HG03064 (cell line): ENCODE results near the gene C2CD3.
"Not testable (repeated sequence)": the region's sequence is repeated elsewhere in the genome, so short reads cannot be mapped to it uniquely, and the experiment has no call there.

ENCODE experiments used
- ATAC-seq: cut with Tn5 transposase; IDR thresholded peaks from one replicate; pipeline ENCODE4 v1.9.1; 2021; ENCODE audit warnings: low read depth; ENCODE audit not compliant: unreplicated experiment

The C2CD3 gene

DNA sequence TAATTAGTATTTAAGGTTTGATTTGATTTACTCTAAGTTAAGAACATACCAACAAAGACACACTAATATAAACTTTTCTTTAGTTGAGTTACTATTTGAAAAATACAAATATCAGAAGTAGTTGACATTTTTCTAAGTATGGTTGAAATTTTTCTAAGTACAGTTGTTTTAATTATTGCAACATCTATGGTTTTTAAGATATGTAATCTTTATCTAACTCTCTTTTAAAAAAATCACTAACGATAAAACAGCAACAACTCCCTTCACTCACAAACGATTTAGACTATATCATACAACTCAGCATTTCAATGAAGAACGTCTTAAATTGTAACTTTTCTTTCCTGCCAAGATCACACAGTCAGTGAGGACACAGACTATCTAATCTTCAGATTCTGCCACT lies 2.0 kb downstream of the C2CD3 start:
- no peak for ATAC-seq

DNA sequence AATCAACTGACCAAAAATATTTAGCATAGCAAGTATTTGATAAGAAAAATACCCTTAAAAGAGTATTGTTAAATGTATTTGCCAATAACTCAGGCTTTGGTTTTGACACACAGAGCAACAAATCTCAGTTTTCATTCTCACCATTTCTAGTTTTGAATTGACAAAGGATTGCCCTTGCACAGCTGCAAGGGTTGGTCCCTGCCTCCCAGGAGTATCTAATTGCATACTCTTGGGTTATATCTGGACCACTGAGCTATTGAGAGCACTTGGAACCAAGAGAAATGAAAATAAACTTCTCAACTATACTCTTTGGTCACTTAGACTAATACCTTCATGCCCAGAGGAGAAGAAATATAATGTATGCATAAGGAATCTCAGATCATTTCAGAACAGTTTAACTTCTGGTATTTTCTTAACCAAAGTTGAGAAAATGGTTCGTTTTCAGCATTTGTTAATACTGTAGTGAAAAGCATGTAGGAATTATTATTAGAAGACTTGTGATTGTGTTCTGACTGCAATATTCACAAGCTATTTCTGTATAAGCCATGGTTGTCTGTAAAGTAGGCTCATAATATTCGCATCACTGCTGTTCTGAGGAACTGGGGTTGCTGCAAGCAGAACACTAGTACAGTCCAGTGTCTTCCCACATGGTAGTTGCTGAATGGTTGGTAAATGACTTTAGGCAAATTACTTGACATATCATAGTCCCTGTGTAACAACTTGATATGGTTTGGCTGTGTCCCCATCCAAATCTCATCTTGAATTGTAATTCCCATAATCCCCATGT lies 7.9 kb downstream of the C2CD3 start:
- no peak for ATAC-seq

DNA sequence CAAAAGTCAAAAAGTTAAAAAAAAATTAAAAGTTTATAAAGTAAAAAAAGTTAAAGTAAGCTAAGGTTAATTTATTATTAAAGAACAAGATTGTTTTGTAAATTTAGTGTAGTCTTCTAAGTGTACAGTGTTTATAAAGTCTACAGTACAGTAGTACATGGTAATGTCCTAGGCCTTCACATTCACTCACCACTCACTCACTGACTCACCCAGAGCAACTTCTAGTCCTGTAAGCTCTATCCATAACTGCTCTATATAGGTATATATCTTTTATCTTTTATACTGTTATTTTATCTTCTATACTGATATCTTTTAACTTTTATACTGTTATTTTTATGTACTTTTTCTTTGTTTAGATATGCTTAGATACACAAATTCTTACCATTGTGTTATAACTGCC lies 11.2 kb downstream of the C2CD3 start:
- no peak for ATAC-seq

DNA sequence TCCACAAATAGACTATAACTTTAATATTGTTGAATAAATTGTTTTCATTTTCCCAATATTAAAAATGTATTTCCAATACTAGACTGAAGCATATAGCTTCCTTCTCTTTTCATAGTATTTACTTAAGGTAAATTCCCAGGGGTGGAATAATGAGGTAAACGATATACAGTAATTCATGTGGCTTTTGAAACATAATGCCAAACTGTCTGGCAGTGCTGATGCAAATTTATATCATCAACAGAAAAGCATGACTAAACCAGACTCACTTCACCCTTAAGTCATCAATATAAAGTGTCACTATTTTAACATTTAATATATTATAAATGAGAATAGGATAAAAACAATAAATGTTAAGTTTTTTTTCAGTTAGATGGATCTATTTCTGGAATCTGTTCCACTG lies 13.6 kb downstream of the C2CD3 start:
- no peak for ATAC-seq

DNA sequence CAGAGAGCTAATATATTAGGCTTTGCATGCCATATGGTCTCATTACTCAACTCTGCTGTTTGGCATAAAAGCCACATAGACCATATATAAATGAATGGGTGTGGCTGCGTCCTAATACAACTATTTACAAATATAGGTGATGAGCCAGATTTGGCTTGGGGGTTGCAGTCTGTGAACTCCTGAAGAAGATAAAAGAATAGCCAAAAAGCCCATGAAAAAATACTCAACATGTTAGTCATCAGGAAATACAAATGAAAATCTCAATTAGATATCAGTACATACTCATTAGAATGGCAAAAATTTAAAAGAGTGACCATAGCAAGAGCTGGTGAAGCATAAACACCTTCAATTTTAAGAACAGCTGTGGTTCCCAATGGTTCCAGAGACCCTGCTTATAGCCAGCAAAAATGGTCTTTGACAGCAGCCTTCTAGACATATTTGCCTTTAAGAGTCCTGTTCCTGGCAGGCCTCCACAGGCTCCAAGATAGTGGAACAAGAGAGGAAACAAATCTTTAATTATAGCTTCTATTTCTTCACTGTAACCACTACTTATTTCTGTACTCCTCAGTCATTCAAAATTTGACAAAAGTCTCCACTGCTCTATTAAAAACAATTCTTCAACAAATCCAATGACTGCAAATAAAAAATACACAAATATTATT lies 16.1 kb downstream of the C2CD3 start:
- ATAC-seq = no peak

DNA sequence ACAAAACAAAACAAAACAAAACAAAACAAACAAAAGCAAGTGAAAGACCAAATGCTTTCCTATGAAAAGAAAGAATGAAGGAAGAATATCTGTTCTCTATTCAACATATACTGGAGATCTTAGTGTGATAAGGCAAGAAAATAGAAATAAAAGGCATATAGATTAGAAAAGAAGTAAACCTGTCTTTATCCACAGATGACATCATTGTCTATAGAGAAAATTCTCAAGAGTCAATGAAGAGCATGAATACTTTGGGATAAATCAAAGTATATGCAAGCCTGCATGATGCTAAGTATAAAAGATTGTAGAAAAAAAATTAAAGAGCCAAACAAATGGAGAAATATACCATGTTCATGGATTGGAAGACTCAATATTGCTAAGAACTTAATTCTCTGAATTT lies 17.6 kb downstream of the C2CD3 start:
- no peak for ATAC-seq

DNA sequence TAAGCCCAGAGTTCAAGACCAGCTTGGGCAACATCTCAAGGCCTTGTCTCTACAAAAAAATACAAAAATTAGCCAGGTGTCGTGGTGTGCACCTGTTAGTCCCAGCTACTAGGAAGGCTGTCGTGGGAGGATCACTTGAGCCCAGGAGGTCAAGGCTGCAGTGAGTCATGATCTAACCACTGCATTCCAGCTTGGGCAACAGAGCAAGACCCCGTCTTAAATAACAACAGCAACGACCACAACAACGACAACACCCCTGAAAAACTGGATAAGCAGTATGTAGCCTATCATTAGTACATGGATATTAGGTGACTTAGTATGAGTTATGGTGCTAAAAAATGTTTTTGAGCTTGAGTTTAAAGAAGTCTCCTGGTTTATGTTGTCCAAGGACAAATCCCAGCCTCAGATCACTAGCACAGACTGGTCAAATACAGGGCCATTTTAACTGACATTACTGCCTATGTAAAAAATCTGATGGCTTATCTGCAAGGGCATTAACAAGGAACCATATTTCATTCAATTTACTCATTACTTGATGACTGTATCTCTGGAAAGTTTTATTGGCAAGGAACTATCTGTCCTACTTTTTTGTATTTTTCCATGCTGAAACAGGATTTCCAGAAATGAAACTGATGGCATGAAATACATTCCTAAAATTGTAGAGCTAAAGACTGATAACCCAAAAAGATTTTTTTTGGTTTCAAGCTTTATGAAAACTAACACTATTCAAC lies 23.4 kb downstream of the C2CD3 start:
- ATAC-seq = no peak

DNA sequence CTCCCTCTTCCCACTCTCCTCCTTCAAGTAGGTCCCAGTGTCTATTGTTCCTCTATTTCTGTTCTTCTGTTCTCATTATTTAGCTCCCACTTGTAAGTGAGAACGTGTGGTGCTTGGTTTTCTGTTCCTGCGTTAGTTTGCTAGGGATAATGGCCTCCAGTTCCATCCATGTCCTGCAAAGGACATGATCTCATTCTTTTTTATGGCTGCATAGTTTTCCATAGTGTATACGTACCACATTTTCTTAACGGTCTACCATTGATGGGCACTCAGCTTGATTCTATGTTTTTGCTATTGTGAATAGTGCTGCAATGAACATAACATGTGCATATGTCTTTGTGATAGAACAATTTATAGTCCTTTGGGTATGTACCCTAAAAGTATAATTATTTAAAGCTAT lies 26.2 kb downstream of the C2CD3 start:
- no peak for ATAC-seq

DNA sequence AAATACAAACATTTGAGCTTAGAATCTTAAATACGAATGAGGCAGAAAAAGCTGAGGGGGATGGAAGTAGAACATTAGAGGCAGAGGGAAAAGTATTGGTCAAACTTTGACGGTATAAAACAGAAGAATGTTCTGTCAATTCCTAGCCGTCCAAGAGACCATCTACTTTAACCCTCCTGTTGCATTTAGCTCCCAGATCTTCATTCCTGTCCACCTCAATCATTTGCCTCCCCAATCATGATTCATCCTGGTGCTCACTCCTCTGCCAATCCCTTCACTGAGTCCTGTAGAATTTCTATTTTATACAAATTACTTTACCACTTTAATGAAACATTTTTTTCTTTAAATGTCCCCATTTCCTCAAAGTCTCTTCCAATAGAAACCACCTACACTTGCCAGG lies 28.2 kb downstream of the C2CD3 start:
- no peak for ATAC-seq

DNA sequence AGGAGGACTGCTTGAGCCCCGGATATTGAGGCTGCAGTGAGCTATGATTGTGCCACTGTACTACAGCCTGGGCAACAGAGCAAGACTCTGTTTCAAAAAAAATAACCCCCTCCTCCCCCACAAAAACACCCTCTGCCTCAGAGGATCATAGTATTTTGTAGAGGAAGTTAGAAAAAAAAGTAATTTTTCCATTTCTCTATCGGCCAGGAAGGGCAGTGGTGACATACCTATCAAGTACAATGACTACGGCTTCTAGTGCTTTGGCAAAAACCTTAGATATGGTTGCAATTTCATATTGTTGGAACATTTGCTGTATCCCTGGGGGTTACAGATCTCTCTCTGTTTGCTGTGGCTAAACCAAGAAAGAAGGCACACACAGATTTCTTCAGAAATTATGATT lies 28.9 kb downstream of the C2CD3 start:
- ATAC-seq = no peak

DNA sequence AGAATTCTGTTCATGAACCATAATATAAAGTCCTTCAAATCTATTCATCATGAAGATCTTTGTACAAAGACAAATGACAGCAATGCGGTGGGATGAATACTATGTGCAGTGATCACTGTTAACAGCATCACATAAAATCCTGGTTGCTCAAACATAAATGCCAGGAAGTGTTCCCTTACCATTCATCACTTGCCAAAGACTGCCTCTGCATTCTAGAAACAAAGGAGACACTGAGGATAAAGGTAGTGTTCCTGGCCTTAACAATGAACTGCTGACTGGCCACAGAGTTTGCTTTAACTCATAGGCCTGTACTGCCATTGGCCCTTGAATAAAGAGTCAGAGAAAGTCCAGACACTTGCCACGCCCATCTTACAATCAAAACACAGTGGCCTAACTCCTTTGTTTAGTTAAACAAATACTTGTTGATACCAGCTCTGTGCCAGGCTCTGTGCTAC lies 29.5 kb downstream of the C2CD3 start:
- no peak for ATAC-seq

DNA sequence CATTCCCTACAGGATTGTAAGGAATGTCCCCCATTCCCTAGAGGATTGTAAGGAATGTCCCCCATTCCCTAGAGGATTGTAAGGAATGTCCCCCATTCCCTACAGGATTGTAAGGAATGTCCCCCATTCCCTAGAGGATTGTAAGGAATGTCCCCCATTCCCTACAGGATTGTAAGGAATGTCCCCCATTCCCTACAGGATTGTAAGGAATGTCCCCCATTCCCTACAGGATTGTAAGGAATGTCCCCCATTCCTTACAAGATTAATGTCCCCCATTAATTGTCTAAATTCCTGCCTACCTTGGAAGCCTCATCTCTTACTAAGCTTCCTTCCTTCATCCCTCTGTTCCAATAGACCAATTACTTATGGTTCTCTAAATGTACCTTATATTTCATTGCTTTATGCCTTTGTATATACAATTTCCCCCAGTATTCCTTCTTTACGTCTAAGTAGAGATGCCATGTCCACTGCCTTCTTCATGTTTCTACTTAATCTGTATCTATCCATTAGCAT lies 30.8 kb downstream of the C2CD3 start:
- ATAC-seq = not testable (repeated sequence)

DNA sequence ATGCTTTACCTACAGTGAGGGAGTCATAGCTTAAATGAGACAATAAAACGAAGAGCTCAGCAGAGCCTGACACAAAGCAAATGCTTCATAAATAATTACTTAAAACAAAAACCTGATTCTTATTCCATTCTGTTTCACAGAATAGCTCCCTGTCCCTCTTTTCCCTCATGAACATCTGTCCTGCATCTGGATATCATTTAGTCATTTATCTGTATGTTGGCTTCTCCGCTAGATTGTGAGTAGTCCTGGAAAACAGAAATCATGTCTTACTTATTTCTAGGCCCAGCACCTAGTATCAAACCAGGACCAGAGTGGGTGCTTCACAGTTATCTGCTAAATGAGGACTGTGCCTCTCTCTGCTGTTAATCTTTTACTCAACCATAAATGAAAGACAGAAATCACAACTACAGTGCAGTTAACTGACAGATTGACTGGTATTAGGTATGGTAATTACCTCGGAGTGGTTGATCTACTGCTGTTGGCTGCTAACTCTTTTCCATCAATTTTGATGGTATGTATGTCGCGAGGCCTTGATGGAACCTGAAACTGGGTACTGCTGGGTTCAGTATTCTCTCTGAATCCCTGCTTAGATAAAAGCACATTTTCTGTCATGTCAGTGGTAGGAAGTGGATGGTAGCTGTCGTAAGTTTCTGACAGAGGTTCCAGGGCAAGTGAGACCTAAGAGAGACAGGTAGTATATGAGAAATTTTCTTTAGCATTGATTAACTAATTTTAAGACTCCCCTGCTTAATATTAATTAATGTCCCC lies 31.5 kb downstream of the C2CD3 start:
- no peak for ATAC-seq

DNA sequence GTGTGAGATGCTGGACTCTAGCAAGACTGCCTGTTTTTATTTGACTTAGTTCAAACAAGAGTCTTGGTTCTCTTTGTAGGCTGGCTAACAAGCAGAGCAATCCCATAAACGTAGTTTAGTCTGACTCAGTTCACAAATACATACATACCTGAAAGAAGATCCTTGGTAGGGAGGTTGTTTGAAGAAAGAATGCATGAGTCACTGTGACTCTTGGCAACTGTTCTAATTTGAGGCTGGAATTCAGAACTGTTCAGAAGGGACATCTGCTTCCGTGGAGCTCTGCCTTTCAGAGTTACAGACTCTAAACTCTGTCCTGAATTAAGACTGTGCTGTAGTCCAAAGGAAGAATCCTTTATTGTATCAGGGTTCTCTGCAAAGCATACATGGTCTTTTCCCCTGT lies 32.2 kb downstream of the C2CD3 start:
- no peak for ATAC-seq

DNA sequence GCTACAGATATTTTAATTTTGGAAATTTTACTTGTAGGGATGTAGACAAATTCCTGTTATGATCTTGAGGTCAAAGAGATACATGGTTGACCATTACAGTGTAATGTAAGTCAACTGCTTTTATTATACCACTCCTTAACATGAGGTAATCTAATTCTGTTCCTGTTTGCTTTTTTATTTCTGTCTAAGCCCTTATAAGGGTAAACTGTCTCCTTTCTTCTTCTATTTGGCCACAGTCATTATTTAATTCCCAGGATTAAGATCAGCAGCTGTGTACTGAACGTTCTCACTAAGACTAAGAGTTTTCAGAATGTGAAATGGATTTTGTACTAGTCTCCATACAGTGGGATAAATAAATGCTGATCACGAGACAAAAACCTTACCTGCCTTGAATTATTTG lies 32.8 kb downstream of the C2CD3 start:
- no peak for ATAC-seq

DNA sequence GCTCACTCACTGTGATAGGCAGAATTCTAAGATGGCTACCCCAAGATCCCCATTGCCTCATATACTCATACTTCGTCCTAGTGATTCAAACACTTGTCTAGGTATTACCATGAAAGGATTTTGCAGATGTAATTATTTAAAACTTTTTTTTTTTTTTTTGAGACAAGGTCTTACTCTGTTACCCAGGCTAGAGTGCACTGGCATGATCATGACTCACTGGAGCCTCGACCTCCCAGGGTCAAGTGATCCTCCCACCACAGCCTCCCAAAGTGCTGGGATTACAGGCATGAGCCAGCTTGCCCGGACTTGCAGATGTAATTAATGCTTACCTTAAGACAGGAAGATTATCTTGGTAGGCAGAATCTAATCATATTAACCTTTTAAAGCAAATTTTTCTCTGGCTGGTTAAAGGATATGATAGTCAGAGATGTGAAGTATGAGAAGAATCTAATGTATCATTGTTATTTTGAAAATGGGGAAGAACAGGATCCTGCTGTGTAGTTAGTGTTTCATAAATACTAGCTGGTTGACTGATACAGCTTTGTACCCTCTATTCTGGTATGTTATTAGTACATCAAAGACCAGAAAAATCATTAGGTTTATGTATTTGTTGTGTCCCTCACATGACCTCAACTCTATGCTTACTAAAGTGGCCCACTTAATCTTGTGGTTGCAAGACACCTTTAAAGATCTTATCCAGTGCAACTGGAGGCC lies 35.5 kb downstream of the C2CD3 start:
- ATAC-seq = no peak

DNA sequence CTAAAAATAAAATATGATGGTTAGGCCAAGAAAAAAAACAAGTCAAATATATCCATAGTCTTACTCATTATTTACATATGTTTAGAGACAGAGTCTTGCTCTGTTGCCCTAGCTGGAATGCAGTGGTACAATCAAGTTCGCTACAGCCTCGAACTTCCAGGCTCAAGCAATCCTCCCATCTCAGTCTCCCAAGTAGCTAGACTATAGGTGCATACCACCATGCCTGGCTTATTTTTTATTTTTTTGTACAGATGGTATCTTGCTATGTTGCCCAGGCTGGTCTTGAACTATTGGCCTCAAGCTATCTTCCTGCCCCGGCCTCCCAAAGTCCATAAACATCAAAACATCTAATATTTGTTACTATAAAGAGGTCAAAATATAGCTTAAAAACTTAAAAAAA lies 36.1 kb downstream of the C2CD3 start:
- no peak for ATAC-seq

DNA sequence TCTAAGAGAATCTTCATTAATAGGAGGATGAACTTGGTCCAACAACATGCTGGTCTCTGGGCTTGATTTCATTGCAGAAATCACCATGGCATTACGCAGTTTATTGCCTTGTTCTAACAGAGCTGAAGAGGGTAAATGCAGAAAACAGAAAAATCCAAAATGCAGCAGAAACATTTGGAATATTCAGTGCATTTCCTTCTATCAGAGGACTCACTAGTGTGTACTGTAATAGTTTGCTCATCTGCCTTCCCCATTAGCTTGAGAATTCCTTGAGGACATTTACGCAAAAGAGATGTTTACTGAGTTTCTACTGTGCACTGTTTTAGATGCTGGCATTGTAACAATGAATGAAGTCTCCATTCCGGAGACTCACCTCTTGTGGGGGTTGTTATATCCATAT lies 37.4 kb downstream of the C2CD3 start:
- ATAC-seq = no peak

DNA sequence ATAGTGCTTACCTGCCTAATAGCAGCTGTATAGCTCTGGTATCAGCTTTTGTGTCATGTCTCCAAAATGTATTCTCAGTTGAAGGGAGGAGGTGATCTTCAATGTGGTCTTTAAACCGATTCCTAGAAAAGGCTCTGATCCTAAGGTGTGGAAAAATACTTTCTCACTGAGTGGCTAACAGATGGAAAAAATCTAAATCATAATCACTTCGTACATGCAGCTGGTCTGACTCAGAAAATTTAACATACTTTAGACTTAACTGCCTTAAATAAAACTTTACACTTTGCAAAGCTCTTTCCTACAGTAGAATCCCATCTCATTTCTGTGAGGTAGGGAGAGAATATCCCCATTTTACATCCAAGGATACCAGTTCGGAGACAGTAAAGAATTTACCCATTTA lies 38.0 kb downstream of the C2CD3 start:
- ATAC-seq = no peak

DNA sequence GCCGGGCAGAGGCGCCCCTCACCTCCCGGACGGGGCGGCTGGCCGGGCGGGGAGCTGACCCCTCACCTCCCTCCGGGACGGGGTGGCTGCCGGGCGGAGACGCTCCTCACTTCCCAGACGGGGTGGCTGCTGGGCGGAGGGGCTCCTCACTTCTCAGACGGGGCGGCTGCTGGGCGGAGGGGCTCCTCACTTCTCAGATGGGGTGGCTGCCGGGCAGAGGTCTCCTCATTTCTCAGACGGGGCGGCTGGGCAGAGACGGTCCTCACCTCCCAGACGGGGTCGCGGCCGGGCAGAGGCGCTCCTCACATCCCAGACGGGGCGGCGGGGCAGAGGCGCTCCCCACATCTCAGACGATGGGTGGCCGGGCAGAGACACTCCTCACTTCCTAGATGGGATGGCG lies 41.7 kb downstream of the C2CD3 start:
- not testable (repeated sequence) for ATAC-seq
